K562 (cell line): ENCODE data around the gene TMEM203. TPM values are rescaled to one million over a fixed set of nuclear protein-coding genes. Genes with fewer than 3 reads are reported as not detected.

Source experiments
- ATAC-seq: fragments of 200-7000 bp; cut with Tn5 transposase; 3 replicates; pipeline ENCODE4 v1.9.1; 2020; ENCODE audit warnings: moderate library complexity
- BruUV-seq: library from RNA; stranded (reverse); fragments of 400-500 nt; replicated peaks from 2 replicates; lab custom pipeline; 2021; lab: Mats Ljungman, UMichigan
- CTCF ChIA-PET: fragments of 300-600 bp; formaldehyde crosslinking; extraction: SDS; loops from one replicate; lab custom pipeline; 2021; ENCODE audit warnings: low intra/inter-chr PET ratio; lab: Yijun Ruan, JAX
- POLR2A ChIA-PET: fragments of 300-600, 350-650 bp; sonication (Branson Sonifier 250); formaldehyde crosslinking; extraction: SDS; loops from one replicate; lab custom pipeline; 2021; ENCODE audit warnings: antibody characterized with exemption, inconsistent platforms; lab: Yijun Ruan, JAX
- DNase-seq, 4 experiments: peaks; one replicate each; pipeline versions ENCODE4 v3.0.0 to v3.0.0-alpha.2; 2011 to 2018; ENCODE audit warnings: low spot score in 3 of 4, mixed read lengths in 3 of 4; ENCODE audit errors: extremely low read depth in 1 of 4
- FAIRE-seq: peaks from 2 replicates; lab custom pipeline; 2011; peaks lifted over from hg19 to GRCh38; lab: Jason Lieb, UNC
- H2AFZ ChIP-seq: 2 replicates; pipeline ENCODE4 v1.6.0; 2011; ENCODE audit warnings: low read depth, low read length, control low read depth, inconsistent platforms
- H3K27ac ChIP-seq: fragments of 200-600 bp; 3 replicates; pipeline ENCODE4 v1.8.0; 2011; ENCODE audit warnings: low read depth, mild to moderate bottlenecking, control low read depth, inconsistent platforms, low read length, moderate library complexity, mixed read lengths; ENCODE audit errors: extremely low read depth
- H3K27me3 ChIP-seq, 2 experiments: fragments of 300-600 bp in 1 of 2; 2 replicates in 1 of 2; 3 replicates in 1 of 2; pipeline versions ENCODE4 v1.6.0 to v1.8.0; 2011; ENCODE audit warnings: inconsistent platforms in 2 of 2, low read length in 2 of 2, mild to moderate bottlenecking in 1 of 2, mixed read lengths in 1 of 2, moderate library complexity in 1 of 2; ENCODE audit not compliant: control insufficient read depth in 2 of 2, insufficient read depth in 2 of 2
- H3K36me3 ChIP-seq: fragments of 300-600 bp; 3 replicates; pipeline ENCODE4 v1.8.0; 2011; ENCODE audit warnings: mild to moderate bottlenecking, low read length, inconsistent platforms; ENCODE audit not compliant: control insufficient read depth, insufficient read depth
- H3K4me1 ChIP-seq, 2 experiments: fragments of 200-600 bp in 1 of 2; replicated peaks in 1 of 2; 2 replicates in 1 of 2; 3 replicates in 1 of 2; pipeline versions ENCODE4 v1.5.1 to v1.8.0; 2011; ENCODE audit warnings: inconsistent platforms in 2 of 2, low read length in 2 of 2, mild to moderate bottlenecking in 1 of 2, mixed read lengths in 1 of 2, moderate library complexity in 1 of 2; ENCODE audit not compliant: control insufficient read depth in 2 of 2, insufficient read depth in 2 of 2
- H3K4me2 ChIP-seq: 2 replicates; pipeline ENCODE4 v1.6.1; 2011; ENCODE audit warnings: low read length, control low read depth, inconsistent platforms, mixed read lengths; ENCODE audit not compliant: insufficient read depth
- H3K4me3 ChIP-seq: fragments of 200-600 bp; sonication (generic), shearing (Covaris generic); 2 replicates; pipeline ENCODE4 v1.5.1; 2016; ENCODE audit warnings: control low read depth, inconsistent platforms
- H3K79me2 ChIP-seq: fragments of 200-600 bp; 3 replicates; pipeline ENCODE4 v1.8.0; 2011; ENCODE audit warnings: low read length, inconsistent platforms; ENCODE audit not compliant: control insufficient read depth, insufficient read depth
- H3K9ac ChIP-seq, 2 experiments: 2 replicates each; pipeline versions ENCODE4 v1.6.0 to v1.6.1; 2011; ENCODE audit warnings: low read depth in 2 of 2, low read length in 2 of 2, control low read depth in 1 of 2, inconsistent platforms in 1 of 2, mild to moderate bottlenecking in 1 of 2, mixed read lengths in 1 of 2; ENCODE audit not compliant: insufficient read depth in 1 of 2
- H3K9me1 ChIP-seq: one replicate; pipeline ENCODE4 v1.6.0; 2011; ENCODE audit warnings: inconsistent platforms, mild to moderate bottlenecking, low read length, moderate library complexity; ENCODE audit not compliant: control insufficient read depth, insufficient read depth
- H3K9me3 ChIP-seq: replicated peaks from 2 replicates; pipeline ENCODE4 v1.5.1; 2011; ENCODE audit warnings: low read depth, low read length, inconsistent platforms; ENCODE audit not compliant: control insufficient read depth, insufficient read depth
- H4K20me1 ChIP-seq: replicated peaks from 2 replicates; pipeline ENCODE4 v1.6.1; 2011; ENCODE audit warnings: low read length, inconsistent platforms, mixed read lengths; ENCODE audit not compliant: control insufficient read depth, insufficient read depth
- CBFB ChIP-seq: sonication (generic); formaldehyde crosslinking; IDR thresholded peaks from 2 replicates; pipeline ENCODE4 v1.4.0; 2020; ENCODE audit warnings: mild to moderate bottlenecking, missing genetic modification reagents
- KAT2B ChIP-seq: IDR thresholded peaks from one replicate; pipeline ENCODE4 v1.6.1; 2012; ENCODE audit warnings: low read depth, mild to moderate bottlenecking, control low read depth, inconsistent platforms, low read length, moderate library complexity
- NBN ChIP-seq: fragments of 450-650 bp; IDR thresholded peaks from 2 replicates; pipeline ENCODE4 v1.6.1; 2016; ENCODE audit warnings: low read depth, mild to moderate bottlenecking
- POLR2AphosphoS2 ChIP-seq: IDR thresholded peaks from 2 replicates; pipeline ENCODE4 v1.6.1; 2012; ENCODE audit warnings: low read length, improper control_type of control experiment
- RBM22 ChIP-seq: fragments of 200-400 bp; formaldehyde crosslinking; IDR thresholded peaks from 2 replicates; pipeline ENCODE4 v1.6.1; 2018; ENCODE audit warnings: low read length, low read depth; ENCODE audit not compliant: poor library complexity, severe bottlenecking
- STAG1 ChIP-seq: sonication (generic); formaldehyde crosslinking; IDR thresholded peaks from 2 replicates; pipeline ENCODE4 v1.5.0; 2020; ENCODE audit warnings: missing genetic modification reagents, borderline replicate concordance
- ZNF124 ChIP-seq: sonication (generic); formaldehyde crosslinking; IDR thresholded peaks from 2 replicates; pipeline ENCODE4 v1.8.1; 2022; ENCODE audit warnings: missing genetic modification reagents
- ZNF212 ChIP-seq: fragments of 450-650 bp; formaldehyde crosslinking; IDR thresholded peaks from 2 replicates; pipeline ENCODE4 v1.4.0; 2020; ENCODE audit warnings: mild to moderate bottlenecking
- ZNF766 ChIP-seq: fragments of 200-800 bp; sonication (Bioruptor generic); conservative IDR thresholded peaks from 2 replicates; pipeline ENCODE4 v1.6.1; 2016; ENCODE audit warnings: missing genetic modification characterization, missing compliant biosample characterization
- WGBS: fragments of 100-300 bp; shearing (Covaris generic); methylation state at CpG from one replicate; pipeline ENCODE4 v1.1.6; 2016; ENCODE audit warnings: low coverage, mixed read lengths; ENCODE audit not compliant: insufficient coverage; ENCODE audit errors: missing lambda C conversion rate; 5-methylcytosine and 5-hydroxymethylcytosine counted together
- in situ Hi-C: fragments of 300-500 bp; cut with MboI; formaldehyde crosslinking; loops from 4 replicates; pipeline ENCODE4 v1.15.0; 2018; ENCODE audit warnings: inconsistent platforms, mixed read lengths
- intact Hi-C: fragments of 100-400 bp; cut with micrococcal nuclease; formaldehyde crosslinking; loops from 2 replicates; pipeline ENCODE4 v1.14.2; 2022
- polyA plus RNA-seq, 8 experiments: library from polyadenylated mRNA; depleted of rRNA in 4 of 8; stranded (reverse) in 5 of 8; unstranded in 3 of 8; fragments of >200 nt; fragmentation: Nextera tagmentation in 2 of 8; fragmentation: Illumina TruSeq in 1 of 8; extraction: Ambion mirVana in 2 of 8; extraction: Trizol in 1 of 8; gene quantifications; 2 replicates each; pipeline versions ENCODE4 v1.2.1 to v1.2.3, GENCODE V29; 2011 to 2014; ENCODE audit warnings: inconsistent platforms in 1 of 8, missing spikeins in 1 of 8
- total RNA-seq, 7 experiments: library from RNA; depleted of rRNA in 6 of 7; stranded (reverse); fragments of >200 nt in 6 of 7; fragmentation: Illumina TruSeq in 2 of 7; extraction: Trizol in 2 of 7; gene quantifications; 2 replicates each; pipeline versions ENCODE4 v1.2.1 to v1.2.3, GENCODE V29; 2011 to 2021; ENCODE audit warnings: low replicate concordance in 1 of 7
- TF ChIP-seq, protein P1 (sequence below): sonication (generic); formaldehyde crosslinking; IDR thresholded peaks from 2 replicates; pipeline ENCODE4 v1.8.1; 2023; ENCODE audit warnings: mild to moderate bottlenecking, missing genetic modification reagents
- TF ChIP-seq, protein P2 (sequence below): fragments of 250-450 bp; sonication (Bioruptor Pico); IDR thresholded peaks from 2 replicates; pipeline ENCODE4 v1.5.0; 2020; ENCODE audit warnings: mild to moderate bottlenecking, borderline replicate concordance
- TF ChIP-seq, protein P3 (sequence below): sonication (generic); formaldehyde crosslinking; IDR thresholded peaks from 2 replicates; pipeline ENCODE4 v1.8.1; 2023; ENCODE audit warnings: mild to moderate bottlenecking, missing genetic modification reagents
- TF ChIP-seq, protein P4 (sequence below), 2 experiments: fragments of 450-650 bp in 1 of 2; IDR thresholded peaks; 2 replicates each; pipeline ENCODE4 v1.6.1; 2011 to 2017; ENCODE audit warnings: low read depth in 2 of 2, antibody characterized with exemption in 1 of 2, borderline replicate concordance in 1 of 2, low read length in 1 of 2, mild to moderate bottlenecking in 1 of 2, mixed read lengths in 1 of 2; ENCODE audit not compliant: control insufficient read depth in 1 of 2

Gene TMEM203
- total and polyA plus RNA-seq, 9 of the 15 experiments (the other 6 are each of a cell fraction or from before 2014, with no cell fraction given), result 8.8 to 59.5 (median 37.6) TPM

DNA sequence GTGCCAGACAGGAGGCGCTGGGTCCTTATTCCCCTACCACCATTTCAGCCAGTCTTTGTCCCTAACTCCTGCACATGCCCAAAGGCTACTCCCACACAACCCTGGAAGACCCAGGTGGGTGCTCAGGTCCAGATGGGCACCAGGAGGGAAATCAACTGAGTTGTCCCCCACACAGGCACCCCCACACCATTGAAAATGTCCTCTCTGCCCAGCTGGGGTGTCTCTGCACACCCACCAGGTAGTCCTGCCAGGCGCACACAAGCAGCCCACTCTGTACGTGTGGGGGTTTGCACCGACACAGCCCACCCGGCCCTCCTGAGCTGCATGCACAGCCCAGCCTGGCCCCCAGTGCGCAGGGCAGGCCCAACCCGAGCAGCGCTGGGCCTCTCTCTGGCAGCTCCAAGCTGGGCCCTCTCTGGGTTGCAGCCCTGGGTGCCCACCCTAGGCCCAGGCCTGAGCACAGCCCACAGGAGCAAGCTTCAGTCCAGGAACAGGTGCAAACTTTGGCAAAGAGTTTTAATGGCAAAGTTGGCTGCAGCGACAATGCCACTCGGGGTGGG, 14.4 kb upstream of the TMEM203 start:
- peaks cover 18% of the 10 kb centered on the region; the same call in 2 of the 3 replicates for H3K79me2 ChIP-seq
- H3K36me3 ChIP-seq, result peaks cover 22% of the 10 kb centered on the region; the same call in 1 of the 3 replicates
- no peaks in the 10 kb centered on the region for H3K9me1 ChIP-seq
- no TSS peak for BruUV-seq
- H2AFZ ChIP-seq, result no peak overlapping the region
- WGBS, result 99% methylated on average over 7 of the region's 10 CpGs
- H3K27ac ChIP-seq, result 0 out of 3 replicates have a peak overlapping the region, but pooled peaks have one; percentile 11
- DNase-seq (no peak), FAIRE-seq (no peak), ATAC-seq (no peak)
- in situ Hi-C loops, result no loop called here
- H3K4me3 ChIP-seq, result no peak overlapping the region
- intact Hi-C loops, result loop anchor here (2.0 kb wide), 1 partner anchor 19 kb away; the partner anchor contains the start of gene TPRN
- no peaks in the 10 kb centered on the region for H3K27me3 ChIP-seq
- ChIA-PET CTCF (no interaction called here), POLR2A (interaction anchor here (1.4 to 2.1 kb wide), 3 partner anchors 21 to 31 kb away, joined by 3 to 5 read pairs (median 5); partner anchors contain the start of genes ANAPC2, SSNA1 and TUBB4B)
- no peak overlapping the region for H3K4me2 ChIP-seq
- H4K20me1 ChIP-seq, result no peaks in the 10 kb centered on the region
- no peaks in the 10 kb centered on the region for H3K9me3 ChIP-seq
- peaks cover 34 to 89% of the 10 kb centered on the region in 2 experiments for H3K4me1 ChIP-seq
- peak overlapping the region in 1 of 2 experiments; percentile 77; a peak in 2 of 4 replicates for H3K9ac ChIP-seq
- TF ChIP-seq, protein P1, sequence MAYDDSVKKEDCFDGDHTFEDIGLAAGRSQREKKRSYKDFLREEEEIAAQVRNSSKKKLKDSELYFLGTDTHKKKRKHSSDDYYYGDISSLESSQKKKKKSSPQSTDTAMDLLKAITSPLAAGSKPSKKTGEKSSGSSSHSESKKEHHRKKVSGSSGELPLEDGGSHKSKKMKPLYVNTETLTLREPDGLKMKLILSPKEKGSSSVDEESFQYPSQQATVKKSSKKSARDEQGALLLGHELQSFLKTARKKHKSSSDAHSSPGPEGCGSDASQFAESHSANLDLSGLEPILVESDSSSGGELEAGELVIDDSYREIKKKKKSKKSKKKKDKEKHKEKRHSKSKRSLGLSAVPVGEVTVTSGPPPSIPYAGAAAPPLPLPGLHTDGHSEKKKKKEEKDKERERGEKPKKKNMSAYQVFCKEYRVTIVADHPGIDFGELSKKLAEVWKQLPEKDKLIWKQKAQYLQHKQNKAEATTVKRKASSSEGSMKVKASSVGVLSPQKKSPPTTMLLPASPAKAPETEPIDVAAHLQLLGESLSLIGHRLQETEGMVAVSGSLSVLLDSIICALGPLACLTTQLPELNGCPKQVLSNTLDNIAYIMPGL (CRISPR knock-in tag), result peak; percentile 49; the same call in 1 of the 2 replicates
- no peak for TF ChIP-seq ZNF212
- TF ChIP-seq STAG1 (CRISPR knock-in tag), result no peak
- TF ChIP-seq POLR2AphosphoS2, result no peak
- TF ChIP-seq, protein P2, sequence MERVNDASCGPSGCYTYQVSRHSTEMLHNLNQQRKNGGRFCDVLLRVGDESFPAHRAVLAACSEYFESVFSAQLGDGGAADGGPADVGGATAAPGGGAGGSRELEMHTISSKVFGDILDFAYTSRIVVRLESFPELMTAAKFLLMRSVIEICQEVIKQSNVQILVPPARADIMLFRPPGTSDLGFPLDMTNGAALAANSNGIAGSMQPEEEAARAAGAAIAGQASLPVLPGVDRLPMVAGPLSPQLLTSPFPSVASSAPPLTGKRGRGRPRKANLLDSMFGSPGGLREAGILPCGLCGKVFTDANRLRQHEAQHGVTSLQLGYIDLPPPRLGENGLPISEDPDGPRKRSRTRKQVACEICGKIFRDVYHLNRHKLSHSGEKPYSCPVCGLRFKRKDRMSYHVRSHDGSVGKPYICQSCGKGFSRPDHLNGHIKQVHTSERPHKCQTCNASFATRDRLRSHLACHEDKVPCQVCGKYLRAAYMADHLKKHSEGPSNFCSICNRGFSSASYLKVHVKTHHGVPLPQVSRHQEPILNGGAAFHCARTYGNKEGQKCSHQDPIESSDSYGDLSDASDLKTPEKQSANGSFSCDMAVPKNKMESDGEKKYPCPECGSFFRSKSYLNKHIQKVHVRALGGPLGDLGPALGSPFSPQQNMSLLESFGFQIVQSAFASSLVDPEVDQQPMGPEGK (CRISPR knock-in tag), result no peak
- TF ChIP-seq ZNF124 (CRISPR knock-in tag), result 0 out of 2 replicates have a peak, but pooled peaks have one; percentile 49
- TF ChIP-seq RBM22, result peak; percentile 6
- no peak for TF ChIP-seq ZNF766 (CRISPR knock-in tag)
- TF ChIP-seq, protein P3, sequence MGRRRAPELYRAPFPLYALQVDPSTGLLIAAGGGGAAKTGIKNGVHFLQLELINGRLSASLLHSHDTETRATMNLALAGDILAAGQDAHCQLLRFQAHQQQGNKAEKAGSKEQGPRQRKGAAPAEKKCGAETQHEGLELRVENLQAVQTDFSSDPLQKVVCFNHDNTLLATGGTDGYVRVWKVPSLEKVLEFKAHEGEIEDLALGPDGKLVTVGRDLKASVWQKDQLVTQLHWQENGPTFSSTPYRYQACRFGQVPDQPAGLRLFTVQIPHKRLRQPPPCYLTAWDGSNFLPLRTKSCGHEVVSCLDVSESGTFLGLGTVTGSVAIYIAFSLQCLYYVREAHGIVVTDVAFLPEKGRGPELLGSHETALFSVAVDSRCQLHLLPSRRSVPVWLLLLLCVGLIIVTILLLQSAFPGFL (CRISPR knock-in tag), result no peak
- no peak for TF ChIP-seq CBFB
- TF ChIP-seq NBN, result no peak
- TF ChIP-seq, protein P4, sequence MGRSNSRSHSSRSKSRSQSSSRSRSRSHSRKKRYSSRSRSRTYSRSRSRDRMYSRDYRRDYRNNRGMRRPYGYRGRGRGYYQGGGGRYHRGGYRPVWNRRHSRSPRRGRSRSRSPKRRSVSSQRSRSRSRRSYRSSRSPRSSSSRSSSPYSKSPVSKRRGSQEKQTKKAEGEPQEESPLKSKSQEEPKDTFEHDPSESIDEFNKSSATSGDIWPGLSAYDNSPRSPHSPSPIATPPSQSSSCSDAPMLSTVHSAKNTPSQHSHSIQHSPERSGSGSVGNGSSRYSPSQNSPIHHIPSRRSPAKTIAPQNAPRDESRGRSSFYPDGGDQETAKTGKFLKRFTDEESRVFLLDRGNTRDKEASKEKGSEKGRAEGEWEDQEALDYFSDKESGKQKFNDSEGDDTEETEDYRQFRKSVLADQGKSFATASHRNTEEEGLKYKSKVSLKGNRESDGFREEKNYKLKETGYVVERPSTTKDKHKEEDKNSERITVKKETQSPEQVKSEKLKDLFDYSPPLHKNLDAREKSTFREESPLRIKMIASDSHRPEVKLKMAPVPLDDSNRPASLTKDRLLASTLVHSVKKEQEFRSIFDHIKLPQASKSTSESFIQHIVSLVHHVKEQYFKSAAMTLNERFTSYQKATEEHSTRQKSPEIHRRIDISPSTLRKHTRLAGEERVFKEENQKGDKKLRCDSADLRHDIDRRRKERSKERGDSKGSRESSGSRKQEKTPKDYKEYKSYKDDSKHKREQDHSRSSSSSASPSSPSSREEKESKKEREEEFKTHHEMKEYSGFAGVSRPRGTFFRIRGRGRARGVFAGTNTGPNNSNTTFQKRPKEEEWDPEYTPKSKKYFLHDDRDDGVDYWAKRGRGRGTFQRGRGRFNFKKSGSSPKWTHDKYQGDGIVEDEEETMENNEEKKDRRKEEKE (IDR thresholded peaks at IDR 0.05; ENCODE audit: borderline replicate concordance in 1 of 2, control insufficient read depth in 1 of 2, low read depth in 2 of 2, low read length in 1 of 2), result no peak
- TF ChIP-seq KAT2B, result no peak
